Central memory CD8-positive, alpha-beta T cell (primary cell): ENCODE results near the gene FBXL17.

Source experiments
- ATAC-seq: fragments of 150-1000 bp; cut with Tn5 transposase; replicated peaks from 2 replicates; pipeline ENCODE4 v1.10.0; 2022; ENCODE audit warnings: mild to moderate bottlenecking, moderate FRiP score, moderate number of reproducible peaks; ENCODE audit not compliant: poor library complexity, severe bottlenecking; ENCODE audit errors: extremely low read depth
- DNase-seq, 2 donors: peaks; one replicate each; pipeline ENCODE4 v3.0.0; 2021; ENCODE audit warnings: low spot score in 2 of 2
- H3K27ac Mint-ChIP-seq: one replicate; pipeline ENCODE4 v1.8.0; 2022; ENCODE audit warnings: low read depth, mild to moderate bottlenecking, moderate library complexity, mixed read lengths
- H3K27me3 Mint-ChIP-seq: one replicate; pipeline ENCODE4 v1.8.0; 2022; ENCODE audit warnings: mixed read lengths
- H3K36me3 Mint-ChIP-seq: one replicate; pipeline ENCODE4 v1.8.0; 2022; ENCODE audit warnings: mild to moderate bottlenecking, moderate library complexity, mixed read lengths; ENCODE audit not compliant: insufficient read depth
- H3K4me1 Mint-ChIP-seq: one replicate; pipeline ENCODE4 v1.8.0; 2022; ENCODE audit warnings: mixed read lengths
- H3K4me3 Mint-ChIP-seq: one replicate; pipeline ENCODE4 v1.8.0; 2022; ENCODE audit warnings: mild to moderate bottlenecking, moderate library complexity, mixed read lengths
- H3K9me3 Mint-ChIP-seq: one replicate; pipeline ENCODE4 v1.8.0; 2022; ENCODE audit warnings: mixed read lengths

FBXL17 gene

DNA sequence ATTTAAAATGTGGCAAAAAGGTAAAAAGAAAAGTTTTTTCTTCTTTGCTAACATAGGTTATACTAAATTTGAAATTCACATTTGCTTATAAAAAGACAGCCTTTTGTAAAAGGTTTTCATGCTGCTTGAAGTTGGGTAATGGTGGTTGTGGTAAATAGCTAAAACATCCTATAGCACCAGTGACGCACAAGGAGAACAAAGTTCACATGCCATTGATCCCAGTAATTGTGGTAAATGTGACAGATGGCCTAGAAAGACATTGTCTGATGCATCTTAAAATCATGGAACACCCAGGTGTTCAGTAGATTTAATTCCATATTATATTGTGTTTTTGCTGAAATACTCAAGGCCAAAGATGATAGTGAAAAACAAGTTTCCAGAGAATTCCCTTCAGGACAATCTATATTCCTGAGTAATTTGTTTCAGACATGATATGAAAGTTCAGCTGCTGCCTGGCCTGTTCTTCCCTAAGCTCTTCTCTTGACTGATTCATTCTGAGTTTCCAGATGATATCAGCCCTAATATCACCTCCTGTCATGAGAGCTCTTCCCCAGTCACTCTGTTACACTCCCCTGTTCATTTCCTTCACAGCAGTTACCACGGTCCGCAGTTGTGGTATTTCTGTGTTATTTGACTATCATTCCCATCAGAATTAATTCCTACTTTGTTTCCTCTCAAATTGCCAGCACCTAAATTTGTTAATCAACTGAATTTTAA is 4.6 kb upstream of the FBXL17 start:
- DNase-seq (no peak), ATAC-seq (no peak)
- Mint-ChIP-seq H3K9me3 (no peaks in the 10 kb centered on the region), H3K36me3 (peaks cover 14% of the 10 kb centered on the region), H3K27ac (no peak overlapping the region), H3K4me1 (peaks cover 18% of the 10 kb centered on the region), H3K27me3 (no peaks in the 10 kb centered on the region), H3K4me3 (no peak overlapping the region)

DNA sequence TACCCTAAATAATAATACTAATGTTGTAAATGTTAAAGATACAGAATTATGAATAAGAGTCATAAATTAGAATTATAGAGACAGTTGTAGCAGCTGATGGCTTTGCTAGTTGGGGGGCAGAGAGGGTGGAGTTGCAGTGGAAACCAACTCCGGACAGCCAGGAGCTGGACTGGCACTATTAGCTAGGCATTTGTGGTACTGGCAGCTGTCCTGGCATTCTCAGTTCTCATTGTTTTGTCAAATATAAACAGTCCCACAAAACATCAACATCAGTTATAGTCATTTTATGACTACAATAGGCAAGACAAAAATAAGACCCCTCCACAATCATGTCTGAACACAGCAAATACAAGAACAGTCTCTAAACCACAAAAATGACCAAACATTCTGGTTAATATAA is 2.8 kb upstream of the FBXL17 start:
- ATAC-seq (no peak), DNase-seq (no peak)
- Mint-ChIP-seq H3K27ac (peak overlapping the region; percentile 19), H3K27me3 (no peaks in the 10 kb centered on the region), H3K9me3 (no peaks in the 10 kb centered on the region), H3K4me3 (no peak overlapping the region), H3K36me3 (peaks cover 16% of the 10 kb centered on the region), H3K4me1 (peaks cover 20% of the 10 kb centered on the region)

DNA sequence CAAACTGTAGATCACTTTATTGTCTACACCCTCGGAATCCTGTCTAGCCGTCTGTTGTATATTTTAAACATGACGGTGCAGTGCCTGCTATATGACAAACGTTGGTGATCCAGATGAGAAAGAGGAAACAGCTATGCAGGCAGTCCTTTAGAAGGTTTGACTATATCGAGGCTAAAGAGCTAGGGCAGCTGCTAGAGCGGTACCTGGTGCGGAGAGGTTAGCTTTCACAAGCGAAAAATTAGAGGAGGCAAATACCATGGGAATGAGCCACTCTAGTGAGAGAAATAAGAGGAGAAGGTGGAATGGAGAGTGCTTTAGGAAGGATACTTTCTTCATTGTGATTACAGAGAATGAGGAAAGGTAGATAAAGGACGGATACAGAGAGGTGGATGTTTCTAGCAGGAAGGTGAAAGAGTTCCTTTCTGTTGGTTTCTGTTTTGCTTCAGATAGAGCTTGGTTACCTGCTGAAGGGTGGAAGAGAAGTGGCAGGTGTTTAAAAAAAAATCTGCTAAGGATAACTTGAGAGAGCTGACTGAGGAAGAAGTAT is 959 bp upstream of the FBXL17 start:
- no peaks in the 10 kb centered on the region for H3K9me3 Mint-ChIP-seq
- ATAC-seq: peak; percentile 20
- H3K36me3 Mint-ChIP-seq: peaks cover 16% of the 10 kb centered on the region
- no peak for DNase-seq
- H3K4me1 Mint-ChIP-seq: peaks cover 39% of the 10 kb centered on the region
- H3K27me3 Mint-ChIP-seq: no peaks in the 10 kb centered on the region
- peak overlapping the region; percentile 93 for H3K27ac Mint-ChIP-seq
- peak overlapping the region; percentile 81 for H3K4me3 Mint-ChIP-seq

DNA sequence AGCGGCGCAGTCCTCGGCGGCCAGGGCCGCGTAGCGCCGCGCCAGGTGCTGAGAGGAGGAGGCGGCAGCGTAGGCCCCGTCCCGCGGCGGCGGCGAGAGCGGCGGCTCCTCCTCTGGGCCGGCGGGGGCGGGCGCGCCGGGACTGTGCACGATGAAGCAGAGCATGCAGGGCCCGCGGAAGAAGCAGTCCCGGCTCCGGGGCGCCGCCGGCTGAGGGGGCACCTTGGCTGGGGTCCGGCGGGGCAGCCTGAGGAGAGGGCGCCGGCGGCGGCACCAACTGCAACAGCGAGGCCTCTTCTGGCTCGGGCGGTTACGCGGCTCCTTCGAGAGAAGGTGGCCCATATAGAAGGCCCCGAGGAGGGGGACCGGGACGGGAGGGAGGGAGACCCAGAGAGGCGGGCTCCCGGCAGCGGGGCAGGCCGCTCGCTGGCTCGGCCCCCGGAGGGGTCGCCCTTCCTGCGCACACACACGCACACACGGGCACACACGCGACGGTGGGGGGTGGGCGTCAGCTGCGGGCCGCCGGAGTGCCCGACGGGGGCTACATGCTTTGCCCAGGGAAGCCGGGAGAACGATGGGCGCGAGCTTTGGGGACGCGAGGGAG is 446 bp downstream of the FBXL17 start:
- peaks cover 16% of the 10 kb centered on the region for H3K36me3 Mint-ChIP-seq
- H3K27ac Mint-ChIP-seq: peak overlapping the region; percentile 93
- peaks cover 5% of the 10 kb centered on the region for H3K9me3 Mint-ChIP-seq
- ATAC-seq (peak; percentile 67), DNase-seq (peak; percentile 66 to 74)
- no peaks in the 10 kb centered on the region for H3K27me3 Mint-ChIP-seq
- peak overlapping the region; percentile 81 for H3K4me3 Mint-ChIP-seq
- H3K4me1 Mint-ChIP-seq: peaks cover 40% of the 10 kb centered on the region

DNA sequence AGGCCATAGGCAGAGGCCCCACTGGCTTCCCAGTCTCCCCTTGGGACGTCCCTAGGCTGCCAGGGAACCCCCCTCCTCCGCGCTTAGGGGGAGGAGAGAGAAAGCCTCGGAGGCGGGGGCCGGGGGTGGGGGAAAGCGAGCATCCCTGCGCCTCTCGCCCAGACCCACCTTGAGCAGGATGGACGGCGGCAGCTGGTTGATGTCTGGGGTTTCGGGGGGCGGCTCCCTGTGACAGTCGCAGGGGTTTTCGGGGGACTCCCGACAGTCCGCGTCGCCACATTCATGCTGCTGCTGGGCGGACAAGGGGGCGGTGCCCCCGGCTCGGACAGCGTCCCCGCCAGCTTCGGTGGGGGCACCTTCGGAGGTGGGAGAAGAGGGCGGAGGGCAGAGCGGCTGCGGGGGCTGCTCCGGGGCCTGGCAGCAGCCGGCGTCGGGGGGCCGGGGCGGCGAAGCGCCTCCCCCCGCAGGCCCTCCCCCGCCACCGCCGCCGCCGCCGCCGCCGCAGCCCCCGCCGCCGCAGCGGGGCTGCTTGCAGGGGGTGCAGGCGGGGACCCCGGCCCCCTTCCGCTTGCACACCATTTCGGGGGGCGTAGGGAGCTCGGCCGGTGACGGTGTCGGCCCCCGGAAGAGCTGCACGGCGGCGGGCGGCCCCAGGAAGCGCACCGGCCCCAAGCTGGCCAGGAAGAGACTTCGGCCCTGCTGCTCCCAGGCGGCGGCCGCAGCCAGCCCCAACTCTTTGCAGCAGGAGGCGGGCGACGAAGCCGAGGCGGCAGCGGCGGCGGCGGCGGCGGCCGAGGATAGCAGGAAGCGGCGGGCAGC is 1.2 kb downstream of the FBXL17 start:
- Mint-ChIP-seq H3K27ac (peak overlapping the region; percentile 93), H3K27me3 (no peaks in the 10 kb centered on the region), H3K9me3 (peaks cover 5% of the 10 kb centered on the region), H3K4me1 (peaks cover 40% of the 10 kb centered on the region), H3K4me3 (peak overlapping the region; percentile 81), H3K36me3 (peaks cover 16% of the 10 kb centered on the region)
- peak; percentile 1 for ATAC-seq
- DNase-seq: peak; percentile 25 to 45

DNA sequence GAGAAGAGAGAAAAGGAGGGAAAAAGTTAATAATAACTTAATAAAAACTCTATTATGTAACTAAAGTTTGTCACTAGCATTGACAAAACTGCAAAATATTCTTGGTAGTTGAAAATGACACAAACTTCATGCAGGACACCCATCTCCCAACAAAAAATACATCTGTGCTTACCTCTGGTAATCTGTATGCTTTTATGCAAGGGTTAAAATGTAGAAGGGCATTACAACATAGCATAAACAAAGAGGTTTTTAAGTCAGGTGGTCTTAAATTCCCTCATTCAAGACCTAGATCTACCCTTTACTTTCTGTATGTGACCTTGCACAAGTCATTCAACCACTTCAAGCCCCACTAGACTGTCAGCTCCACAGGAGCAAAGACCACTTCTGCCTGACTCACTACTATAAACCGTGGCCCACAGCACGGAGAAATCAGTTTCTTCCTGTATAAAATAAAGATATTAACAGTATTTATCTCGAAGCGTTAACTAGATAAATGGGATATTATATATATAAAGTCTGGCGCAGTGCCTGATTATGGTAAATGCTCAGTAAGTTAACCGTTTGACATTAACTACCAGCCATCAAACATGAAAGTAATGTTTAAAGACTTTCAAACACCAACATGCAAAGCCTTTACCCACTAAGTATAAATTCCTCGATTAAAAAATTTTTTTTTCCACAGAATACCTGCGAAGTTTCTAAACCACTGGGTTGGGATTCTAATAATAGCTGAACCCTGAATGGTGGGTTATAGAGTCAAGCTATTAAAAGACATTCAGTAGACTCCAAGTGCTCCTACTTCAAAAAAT is 2.0 kb downstream of the FBXL17 start:
- Mint-ChIP-seq H3K4me3 (peak overlapping the region; percentile 81), H3K27me3 (no peaks in the 10 kb centered on the region), H3K36me3 (peaks cover 16% of the 10 kb centered on the region), H3K9me3 (peaks cover 5% of the 10 kb centered on the region), H3K4me1 (peaks cover 35% of the 10 kb centered on the region), H3K27ac (peak overlapping the region; percentile 93)
- DNase-seq (no peak), ATAC-seq (no peak)

DNA sequence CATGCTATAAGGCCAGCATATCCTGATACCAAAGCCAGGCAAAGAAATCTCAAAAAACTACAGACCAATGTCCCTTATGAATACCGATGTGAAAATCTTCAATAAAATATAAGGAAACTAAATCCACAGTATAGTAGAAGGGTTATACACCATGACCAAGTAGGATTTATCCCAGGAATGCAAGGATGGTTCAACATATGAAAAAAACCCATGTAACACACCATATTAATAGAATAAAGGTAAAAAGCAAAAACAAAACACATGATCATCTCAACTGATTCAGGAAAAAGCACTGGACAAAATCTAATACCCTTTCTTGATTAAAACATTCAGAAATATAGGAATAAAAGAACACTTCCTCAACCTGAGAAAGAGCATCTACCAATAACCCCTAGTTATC is 6.1 kb downstream of the FBXL17 start:
- H3K27me3 Mint-ChIP-seq: no peaks in the 10 kb centered on the region
- peaks cover 17% of the 10 kb centered on the region for H3K9me3 Mint-ChIP-seq
- no peak overlapping the region for H3K4me3 Mint-ChIP-seq
- ATAC-seq (no peak), DNase-seq (no peak)
- H3K4me1 Mint-ChIP-seq: peaks cover 42% of the 10 kb centered on the region
- H3K27ac Mint-ChIP-seq: no peak overlapping the region
- peaks cover 5% of the 10 kb centered on the region for H3K36me3 Mint-ChIP-seq

DNA sequence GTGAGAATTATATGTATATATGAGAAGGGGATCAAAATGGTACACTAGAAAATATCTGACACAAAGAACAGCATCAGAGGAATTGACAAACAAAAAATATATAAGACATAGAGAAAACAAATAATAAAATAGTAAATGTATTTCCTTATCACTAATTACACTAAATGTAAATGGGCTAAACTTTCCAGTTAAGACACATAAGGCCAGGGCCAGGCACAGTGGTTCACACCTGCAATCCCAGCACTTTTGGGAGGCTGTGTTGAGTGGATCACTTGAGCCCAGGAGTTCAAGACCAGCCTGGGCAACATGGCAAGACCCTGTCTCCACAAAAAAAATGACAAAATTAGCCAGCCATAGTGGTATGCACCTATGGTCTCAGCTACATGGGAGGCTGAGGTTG is 8.5 kb downstream of the FBXL17 start:
- H3K36me3 Mint-ChIP-seq: peaks cover 2% of the 10 kb centered on the region
- H3K27me3 Mint-ChIP-seq: no peaks in the 10 kb centered on the region
- H3K27ac Mint-ChIP-seq: no peak overlapping the region
- ATAC-seq (no peak), DNase-seq (no peak)
- no peak overlapping the region for H3K4me3 Mint-ChIP-seq
- peaks cover 17% of the 10 kb centered on the region for H3K9me3 Mint-ChIP-seq
- H3K4me1 Mint-ChIP-seq: peaks cover 39% of the 10 kb centered on the region

DNA sequence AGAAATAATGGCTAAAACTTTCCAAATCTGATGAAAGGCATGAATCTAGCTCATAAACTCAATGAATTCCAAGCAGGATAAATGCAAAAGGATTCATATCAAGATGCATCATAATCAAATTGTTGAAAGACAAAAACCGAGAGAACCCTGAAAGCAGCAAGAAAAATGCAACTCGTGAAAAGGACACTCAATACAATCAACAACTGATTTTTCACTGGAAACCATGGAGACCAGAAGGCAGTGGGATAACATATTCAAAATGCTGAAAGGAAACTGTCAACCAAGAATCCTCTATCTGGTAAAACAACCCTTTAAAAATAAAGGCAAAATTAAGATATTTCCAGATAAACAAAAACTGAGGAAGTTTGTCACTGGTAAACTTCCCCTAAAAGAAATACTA is 9.5 kb downstream of the FBXL17 start:
- DNase-seq: no peak
- ATAC-seq: no peak
- Mint-ChIP-seq H3K4me3 (no peak overlapping the region), H3K36me3 (peaks cover 2% of the 10 kb centered on the region), H3K27ac (no peak overlapping the region), H3K9me3 (peaks cover 16% of the 10 kb centered on the region), H3K27me3 (no peaks in the 10 kb centered on the region), H3K4me1 (peaks cover 35% of the 10 kb centered on the region)

DNA sequence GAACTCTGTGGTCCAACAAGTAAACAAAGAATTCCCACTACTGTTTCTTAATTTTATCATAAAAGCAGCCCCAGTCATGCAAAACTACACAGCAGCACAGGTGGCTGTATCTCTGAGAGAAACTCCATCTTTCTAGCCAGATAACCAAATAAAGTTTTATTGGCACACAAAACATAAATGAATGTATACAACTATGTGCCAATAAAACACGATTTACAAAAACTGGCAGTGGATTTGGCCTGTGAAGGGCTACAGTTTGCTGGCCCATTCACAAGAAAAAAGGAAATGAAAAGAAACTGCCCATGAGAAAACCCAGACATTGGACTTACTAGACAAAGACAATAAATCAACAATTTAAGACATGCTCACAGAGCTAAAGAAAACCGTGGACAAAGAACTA is 10.6 kb downstream of the FBXL17 start:
- Mint-ChIP-seq H3K27ac (no peak overlapping the region), H3K27me3 (no peaks in the 10 kb centered on the region), H3K4me1 (peaks cover 31% of the 10 kb centered on the region), H3K36me3 (peaks cover 2% of the 10 kb centered on the region), H3K9me3 (peaks cover 12% of the 10 kb centered on the region), H3K4me3 (no peak overlapping the region)
- ATAC-seq (no peak), DNase-seq (no peak)

DNA sequence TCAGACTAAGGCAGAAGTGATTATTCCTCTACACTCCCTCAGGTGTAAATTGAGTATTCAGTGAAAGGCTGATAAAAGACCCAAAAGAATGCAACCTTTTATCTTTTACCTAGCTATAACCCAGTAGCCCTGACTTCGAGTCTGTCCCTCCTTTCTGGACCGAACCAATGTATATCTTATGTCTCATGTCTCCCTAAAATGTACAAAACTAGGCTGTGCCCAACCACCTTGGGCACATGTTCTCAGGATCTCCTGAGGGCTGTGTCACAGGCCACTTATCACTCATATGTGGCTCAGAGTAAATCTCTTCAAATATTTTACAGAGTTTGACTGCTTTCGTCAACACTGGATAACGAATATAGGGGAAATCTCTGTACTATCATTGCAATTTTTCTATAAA is 12.7 kb downstream of the FBXL17 start:
- Mint-ChIP-seq H3K36me3 (peaks cover 4% of the 10 kb centered on the region), H3K27ac (no peak overlapping the region), H3K27me3 (no peaks in the 10 kb centered on the region), H3K4me1 (peaks cover 31% of the 10 kb centered on the region), H3K9me3 (peaks cover 6% of the 10 kb centered on the region), H3K4me3 (no peak overlapping the region)
- DNase-seq (no peak), ATAC-seq (no peak)
